ENCODE measurements around the gene SRGN. TPM values are rescaled to one million over a fixed set of nuclear protein-coding genes. Genes with fewer than 3 reads are reported as not detected.

Gene SRGN
- total RNA-seq, 1 donor from 2014 or later: 57.1 TPM

DNA sequence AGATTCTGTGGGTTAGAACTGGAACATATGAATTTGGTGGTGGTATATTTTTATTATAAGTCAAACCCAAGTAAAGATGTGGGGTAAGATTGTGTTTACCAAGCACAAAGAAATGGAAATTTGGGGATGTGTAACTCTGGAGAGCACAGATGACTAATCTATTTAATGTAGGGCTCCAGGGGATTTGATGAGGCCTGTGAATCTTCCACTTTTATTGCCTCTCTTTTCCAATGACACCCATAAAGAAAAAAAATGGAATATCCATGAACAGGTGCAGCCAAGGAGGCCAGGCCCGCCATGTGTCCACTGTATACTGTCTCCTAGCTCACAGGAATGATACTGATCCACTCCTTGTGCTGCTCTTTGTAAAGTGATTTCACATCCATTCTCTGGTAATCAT lies 2.8 kb downstream of the SRGN start:
- DNase-seq (ENCODE audit: low spot score): no peak

DNA sequence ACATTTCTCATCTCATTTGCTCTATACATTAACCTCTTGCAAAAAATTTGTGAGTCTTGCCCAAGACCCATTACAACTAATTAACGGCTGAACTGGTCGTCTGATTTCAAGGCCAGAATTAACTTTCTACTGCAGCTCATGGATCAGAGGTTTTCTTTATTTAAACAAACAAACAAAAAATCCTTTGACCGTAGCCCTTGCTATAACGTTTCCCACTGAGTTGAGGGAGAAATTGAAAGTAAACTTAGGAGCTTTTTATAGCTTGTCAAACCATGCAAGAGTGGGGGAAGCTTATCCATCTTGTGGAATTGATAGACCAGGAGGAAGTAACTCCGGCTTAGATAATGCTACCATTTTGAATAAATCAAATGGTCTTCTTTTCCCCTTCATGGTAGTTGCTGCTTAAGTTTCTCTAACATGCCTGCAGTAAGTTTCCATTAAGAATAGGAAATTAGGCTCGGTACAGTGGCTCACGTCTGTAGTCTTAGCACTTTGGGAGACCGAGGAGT lies 3.3 kb downstream of the SRGN start:
- DNase-seq (ENCODE audit: low spot score): no peak

- peak; percentile 80 for DNase-seq (ENCODE audit: low spot score)
Measured at GRCh38 chr10:69092959-69093850, 5.3 kb downstream of the SRGN start.

DNA sequence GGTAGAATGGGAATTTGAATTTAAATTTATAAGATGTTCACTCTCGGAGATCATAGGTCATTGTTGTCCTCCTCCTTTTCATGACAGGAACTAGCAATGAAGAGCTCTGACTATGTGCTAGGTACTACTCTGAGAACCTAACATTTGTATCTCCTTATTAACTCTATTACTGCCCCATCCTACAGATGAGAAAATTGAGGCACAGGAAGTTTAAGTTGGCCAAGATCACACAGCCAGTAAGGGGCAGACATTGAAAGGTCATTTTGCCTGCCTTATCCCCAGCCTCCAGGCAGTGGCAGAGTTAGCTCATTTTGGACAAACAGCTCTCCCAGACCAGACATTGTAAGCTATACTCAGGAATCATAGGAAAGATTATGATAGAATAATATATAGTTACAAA lies 6.0 kb downstream of the SRGN start:
- DNase-seq (ENCODE audit: low spot score): no peak

GRCh38 chr10:69096045-69096444 lies 8.1 kb downstream of the SRGN start:
- no peak for DNase-seq (ENCODE audit: low spot score)

DNA sequence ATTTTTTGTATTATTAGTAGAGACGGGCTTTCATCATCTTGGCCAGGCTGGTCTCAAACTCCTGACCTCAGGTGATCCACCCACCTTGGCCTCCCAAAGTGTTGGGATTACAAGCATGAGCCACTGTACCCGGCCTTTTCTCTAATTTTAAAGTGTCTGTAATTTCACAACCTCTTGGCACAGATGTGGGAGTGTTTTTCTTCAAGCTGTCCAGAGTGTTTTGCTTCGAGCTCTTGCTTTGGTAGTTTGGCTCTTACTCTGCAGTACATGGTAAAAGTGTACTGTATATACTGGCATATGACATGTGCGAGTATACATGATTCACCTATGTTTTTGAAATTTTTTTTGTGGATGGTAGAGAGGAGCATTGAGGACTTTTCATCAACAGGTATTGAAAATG lies 9.8 kb downstream of the SRGN start:
- no peak for DNase-seq (ENCODE audit: low spot score)

GRCh38 chr10:69100136-69100872 lies 12.4 kb downstream of the SRGN start:
- DNase-seq (ENCODE audit: low spot score): no peak

DNA sequence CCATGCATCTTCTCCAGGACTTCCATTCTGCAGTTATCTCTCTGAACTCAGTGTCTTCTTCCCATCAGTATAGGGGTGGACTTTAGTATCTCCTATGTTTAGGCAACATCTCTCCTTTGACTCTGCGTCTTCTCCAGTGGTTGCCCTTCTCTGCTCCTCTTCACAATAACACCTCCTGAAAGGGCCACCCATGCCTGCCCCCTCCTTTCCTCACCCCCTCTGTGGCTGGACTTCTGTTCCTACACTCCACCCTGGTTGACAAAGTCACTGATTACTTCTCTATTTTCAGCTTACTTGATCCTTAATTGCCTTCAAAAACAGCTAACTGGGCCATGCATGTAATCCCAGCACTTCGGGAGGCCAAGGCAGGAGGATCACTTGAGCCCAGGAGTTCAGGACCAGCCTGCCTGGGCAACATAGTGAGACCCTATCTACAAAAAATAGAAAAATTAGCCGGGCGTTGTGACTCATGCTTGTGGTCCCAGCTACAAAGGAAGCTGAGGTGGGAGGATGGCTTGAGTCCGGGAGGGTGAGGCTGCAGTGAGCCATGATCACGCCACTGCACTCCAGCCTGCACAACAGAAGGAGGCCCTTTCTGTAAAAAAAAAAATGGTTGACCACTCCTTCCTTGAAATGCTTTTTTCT lies 13.7 kb downstream of the SRGN start:
- no peak for DNase-seq (ENCODE audit: low spot score)

- no peak for DNase-seq (ENCODE audit: low spot score)
Measured at GRCh38 chr10:69102440-69102839, 14.5 kb downstream of the SRGN start.

GRCh38 chr10:69103784-69104183 lies 15.9 kb downstream of the SRGN start:
- DNase-seq (ENCODE audit: low spot score): no peak

- DNase-seq (ENCODE audit: low spot score): no peak
Measured at GRCh38 chr10:69104994-69105790, 17.3 kb downstream of the SRGN start.

GRCh38 chr10:69107176-69107490 lies 19.2 kb downstream of the SRGN start:
- no peak for DNase-seq (ENCODE audit: low spot score)

DNA sequence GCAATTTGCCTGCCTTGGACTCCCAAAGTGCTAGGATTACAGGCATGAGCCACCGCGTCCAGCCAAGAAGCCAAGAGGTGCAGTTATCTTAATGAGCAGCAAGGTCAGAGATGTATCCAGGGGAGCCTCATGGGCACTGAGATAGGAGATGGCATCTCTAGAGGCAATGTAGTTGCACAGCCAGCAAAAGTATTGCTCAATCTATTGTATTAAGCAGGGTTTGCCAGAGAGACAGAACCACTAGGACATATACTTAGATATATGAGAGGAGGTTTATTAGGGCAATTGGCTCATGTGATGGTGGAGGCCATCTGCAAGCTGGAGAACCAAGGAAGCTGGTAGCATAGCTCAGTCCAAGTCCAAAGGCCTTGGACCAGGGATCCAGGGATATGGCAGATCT lies 19.8 kb downstream of the SRGN start:
- no peak for DNase-seq (ENCODE audit: low spot score)

GRCh38 chr10:69119896-69120295 lies 32.0 kb downstream of the SRGN start:
- no peak for DNase-seq (ENCODE audit: low spot score)

GRCh38 chr10:69123306-69123746 lies 35.4 kb downstream of the SRGN start:
- no peak for DNase-seq (ENCODE audit: low spot score)

GRCh38 chr10:69123747-69124562 lies 36.1 kb downstream of the SRGN start, which contains the start of gene VPS26A:
TSS of gene VPS26A (plus strand) at chr10:69124178. CDS start at chr10:69124278, 100 bp downstream.
- DNase-seq (ENCODE audit: low spot score): peak; percentile 99

GRCh38 chr10:69124563-69125268 lies 36.8 kb downstream of the SRGN start:
- peak; percentile 63 for DNase-seq (ENCODE audit: low spot score)

GRCh38 chr10:69125554-69125953 lies 37.7 kb downstream of the SRGN start:
- DNase-seq (ENCODE audit: low spot score): no peak

- no peak for DNase-seq (ENCODE audit: low spot score)
Measured at GRCh38 chr10:69130251-69130650, 42.3 kb downstream of the SRGN start.

DNA sequence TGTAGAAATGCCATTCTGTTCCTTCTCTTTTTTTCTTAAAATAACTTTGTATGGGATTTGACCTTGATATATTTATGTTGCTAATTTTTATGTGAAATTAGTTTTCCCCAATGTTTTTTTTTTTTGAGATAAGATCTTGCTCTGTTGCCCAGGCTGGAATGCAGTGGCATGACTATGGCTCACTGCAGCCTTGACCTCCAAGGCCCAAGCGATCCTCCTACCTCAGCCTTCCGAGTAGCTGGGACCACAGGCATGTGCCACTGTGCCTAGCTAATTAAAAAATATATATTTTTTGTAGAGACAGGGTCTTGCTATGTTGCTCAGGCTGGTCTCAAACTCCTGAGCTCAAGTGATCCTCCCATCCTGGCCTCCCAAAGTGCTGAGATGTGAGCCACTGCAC lies 52.1 kb downstream of the SRGN start:
- no peak for DNase-seq (ENCODE audit: low spot score)
